OCI-LY7 (cell line): ENCODE measurements around the gene HES1. TPM values are rescaled to one million over a fixed set of nuclear protein-coding genes. Genes with fewer than 3 reads are reported as not detected.

ENCODE experiments used
- BruUV-seq: library from RNA; stranded (reverse); fragments of 400-500 nt; replicated peaks from 2 replicates; lab custom pipeline; 2021; lab: Mats Ljungman, UMichigan
- CTCF ChIA-PET: fragments of 300-600 bp; sonication (Branson Sonifier 250); formaldehyde crosslinking; loops from one replicate; lab custom pipeline; 2022; ENCODE audit warnings: antibody characterized with exemption; ENCODE audit not compliant: unreplicated experiment; lab: Charles Lee
- POLR2A ChIA-PET: fragments of 300-600 bp; sonication (Branson Sonifier 250); formaldehyde crosslinking; loops from one replicate; lab custom pipeline; 2022; ENCODE audit warnings: antibody characterized with exemption; lab: Charles Lee
- DNase-seq: peaks from one replicate; pipeline ENCODE4 v3.0.0-alpha.2; 2015; ENCODE audit warnings: low spot score
- H2AFZ ChIP-seq: fragments of 200-600 bp; sonication (generic), shearing (Covaris generic); 2 replicates; pipeline ENCODE4 v1.6.1; 2014; ENCODE audit warnings: mild to moderate bottlenecking, antibody characterized with exemption, low read length, moderate library complexity
- H3K27ac ChIP-seq: fragments of 200-600 bp; sonication (generic); 2 replicates; pipeline ENCODE4 v1.5.1; 2014; ENCODE audit warnings: mixed run types, low read depth, mild to moderate bottlenecking, moderate library complexity, low read length, inconsistent platforms; ENCODE audit not compliant: poor library complexity, severe bottlenecking
- H3K36me3 ChIP-seq: fragments of 200-600 bp; sonication (generic); 2 replicates; pipeline ENCODE4 v1.6.1; 2014; ENCODE audit warnings: mild to moderate bottlenecking, antibody characterized with exemption, low read length, moderate library complexity, mixed read lengths; ENCODE audit not compliant: insufficient read depth
- H3K4me1 ChIP-seq: fragments of 200-600 bp; sonication (generic); 2 replicates; pipeline ENCODE4 v1.5.1; 2014; ENCODE audit warnings: mild to moderate bottlenecking, low read length; ENCODE audit not compliant: insufficient read depth, poor library complexity, severe bottlenecking
- H3K4me2 ChIP-seq: fragments of 200-600 bp; sonication (generic); 2 replicates; pipeline ENCODE4 v1.6.1; 2014; ENCODE audit warnings: mild to moderate bottlenecking, low read length
- H3K4me3 ChIP-seq: fragments of 200-600 bp; sonication (generic); 2 replicates; pipeline ENCODE4 v1.5.1; 2014; ENCODE audit warnings: mild to moderate bottlenecking, low read depth, low read length; ENCODE audit not compliant: poor library complexity, severe bottlenecking
- H3K79me2 ChIP-seq: fragments of 200-600 bp; sonication (generic); 2 replicates; pipeline ENCODE4 v1.6.1; 2016; ENCODE audit warnings: low read depth, mild to moderate bottlenecking, low read length, moderate library complexity, mixed read lengths; ENCODE audit not compliant: insufficient read depth
- H3K9me2 ChIP-seq: fragments of 200-600 bp; sonication (generic); 2 replicates; pipeline ENCODE4 v1.6.1; 2016; ENCODE audit warnings: mild to moderate bottlenecking, low read length, mixed read lengths; ENCODE audit not compliant: insufficient read depth
- H3K9me3 ChIP-seq: fragments of 200-600 bp; sonication (generic); 2 replicates; pipeline ENCODE4 v1.6.1; 2014; ENCODE audit warnings: mild to moderate bottlenecking, mixed run types, low read length, mixed read lengths
- H4K20me1 ChIP-seq: fragments of 200-600 bp; sonication (generic); 2 replicates; pipeline ENCODE4 v1.6.1; 2014; ENCODE audit warnings: mild to moderate bottlenecking, antibody characterized with exemption, low read length, moderate library complexity, mixed read lengths; ENCODE audit not compliant: insufficient read depth
- CTCF ChIP-seq: fragments of 200-600 bp; sonication (generic); conservative IDR thresholded peaks from 2 replicates; pipeline ENCODE4 v1.5.1; 2014; ENCODE audit warnings: mild to moderate bottlenecking, antibody characterized with exemption, low read length, moderate library complexity, mixed read lengths
- EZH2phosphoT487 ChIP-seq: fragments of 200-600 bp; sonication (generic); IDR thresholded peaks from 2 replicates; pipeline ENCODE4 v1.6.1; 2018; ENCODE audit warnings: low read depth, borderline replicate concordance, mild to moderate bottlenecking, mixed run types, antibody characterized with exemption, low read length, moderate library complexity, mixed read lengths
- intact Hi-C: fragments of 100-400 bp; cut with micrococcal nuclease; formaldehyde crosslinking; loops from one replicate; pipeline ENCODE4 v1.10.0; 2022; ENCODE audit not compliant: unreplicated experiment
- total RNA-seq, 2 experiments: library from RNA; depleted of rRNA in 1 of 2; stranded (reverse); fragments of >200 nt in 1 of 2; shearing (Covaris generic) in 1 of 2; gene quantifications; 2 replicates each; pipeline ENCODE4 v1.2.3, GENCODE V29; 2014 to 2022

Gene HES1
- total RNA-seq, 2 experiments from 2014 or later: 1.1 to 3.0 TPM

- ChIA-PET POLR2A (interaction anchor here (0.6 to 1.3 kb wide), 2 partner anchors 10 to 16 kb away, joined by 3 to 4 read pairs; no protein-coding TSS in a partner anchor), CTCF (no interaction called here)
- DNase-seq: no peak
- Histone ChIP-seq H4K20me1 (no peaks in the 10 kb centered on the region), H3K9me2 (no peaks in the 10 kb centered on the region), H3K36me3 (peaks cover 10% of the 10 kb centered on the region; the same call in 1 of the 2 replicates), H3K9me3 (no peaks in the 10 kb centered on the region), H2AFZ (no peak overlapping the region), H3K27ac (no peak overlapping the region), H3K4me3 (no peak overlapping the region), H3K79me2 (no peaks in the 10 kb centered on the region), H3K4me1 (peaks cover 13% of the 10 kb centered on the region), H3K4me2 (no peak overlapping the region)
- no TSS peak for BruUV-seq
- intact Hi-C loops: no loop called here
- TF ChIP-seq CTCF (no peak), EZH2phosphoT487 (no peak)
Observed at GRCh38 chr3:194114123-194114522, 21.8 kb upstream of the HES1 start.

- POLR2A ChIA-PET: interaction anchor here (1.0 to 3.1 kb wide), 3 partner anchors 10 to 13 kb away, joined by 3 to 12 read pairs (median 6); no protein-coding TSS in a partner anchor
- no peaks in the 10 kb centered on the region for H4K20me1 ChIP-seq
- no peak overlapping the region for H2AFZ ChIP-seq
- CTCF ChIA-PET: interaction anchor here (0.6 kb wide), 1 partner anchor 13 kb away, joined by 4 read pairs; no protein-coding TSS in a partner anchor
- no peak overlapping the region for H3K4me3 ChIP-seq
- H3K9me3 ChIP-seq: no peaks in the 10 kb centered on the region
- H3K9me2 ChIP-seq: no peaks in the 10 kb centered on the region
- H3K36me3 ChIP-seq: no peaks in the 10 kb centered on the region
- intact Hi-C loops: no loop called here
- BruUV-seq: no TSS peak
- TF ChIP-seq CTCF (no peak), EZH2phosphoT487 (no peak)
- no peak for DNase-seq
- no peaks in the 10 kb centered on the region for H3K79me2 ChIP-seq
- H3K4me1 ChIP-seq: peaks cover 30% of the 10 kb centered on the region
- H3K4me2 ChIP-seq: no peak overlapping the region
- H3K27ac ChIP-seq: no peak overlapping the region
Observed at GRCh38 chr3:194117104-194117845, 18.7 kb upstream of the HES1 start.

GRCh38 chr3:194118920-194119319 lies 17.0 kb upstream of the HES1 start:
- no peaks in the 10 kb centered on the region for H3K79me2 ChIP-seq
- no peak for DNase-seq
- TF ChIP-seq CTCF: no peak
- TF ChIP-seq EZH2phosphoT487: no peak
- intact Hi-C loops: no loop called here
- H3K9me2 ChIP-seq: no peaks in the 10 kb centered on the region
- POLR2A ChIA-PET: interaction anchor here (0.5 to 2.6 kb wide), 3 partner anchors 9 to 351 kb away, joined by 3 to 14 read pairs (median 3); no protein-coding TSS in a partner anchor
- no TSS peak for BruUV-seq
- H3K4me1 ChIP-seq: peaks cover 30% of the 10 kb centered on the region
- H3K4me3 ChIP-seq: no peak overlapping the region
- H3K9me3 ChIP-seq: no peaks in the 10 kb centered on the region
- CTCF ChIA-PET: no interaction called here
- H4K20me1 ChIP-seq: no peaks in the 10 kb centered on the region
- no peak overlapping the region for H2AFZ ChIP-seq
- no peaks in the 10 kb centered on the region for H3K36me3 ChIP-seq
- H3K27ac ChIP-seq: no peak overlapping the region
- H3K4me2 ChIP-seq: no peak overlapping the region
